Cardiac fibroblast (primary cell): ENCODE measurements around the gene PROKR2.

Experiments
- DNase-seq, 2 donors: peaks; one replicate each; pipeline versions ENCODE4 v3.0.0 to v3.0.0-alpha.2; 2010; ENCODE audit warnings: low read depth in 2 of 2
- H3K4me3 ChIP-seq, 2 donors: replicated peaks in 1 of 2; 1 replicate in 1 of 2; 2 replicates in 1 of 2; pipeline ENCODE4 v1.5.1; 2011; ENCODE audit warnings: low read depth in 2 of 2, low read length in 2 of 2, mild to moderate bottlenecking in 2 of 2, moderate library complexity in 1 of 2
- TF ChIP-seq, protein P1 (sequence below): IDR thresholded peaks from one replicate; pipeline ENCODE4 v1.5.1; 2011; ENCODE audit warnings: low read depth, mild to moderate bottlenecking, low read length, inconsistent platforms

Gene PROKR2

DNA sequence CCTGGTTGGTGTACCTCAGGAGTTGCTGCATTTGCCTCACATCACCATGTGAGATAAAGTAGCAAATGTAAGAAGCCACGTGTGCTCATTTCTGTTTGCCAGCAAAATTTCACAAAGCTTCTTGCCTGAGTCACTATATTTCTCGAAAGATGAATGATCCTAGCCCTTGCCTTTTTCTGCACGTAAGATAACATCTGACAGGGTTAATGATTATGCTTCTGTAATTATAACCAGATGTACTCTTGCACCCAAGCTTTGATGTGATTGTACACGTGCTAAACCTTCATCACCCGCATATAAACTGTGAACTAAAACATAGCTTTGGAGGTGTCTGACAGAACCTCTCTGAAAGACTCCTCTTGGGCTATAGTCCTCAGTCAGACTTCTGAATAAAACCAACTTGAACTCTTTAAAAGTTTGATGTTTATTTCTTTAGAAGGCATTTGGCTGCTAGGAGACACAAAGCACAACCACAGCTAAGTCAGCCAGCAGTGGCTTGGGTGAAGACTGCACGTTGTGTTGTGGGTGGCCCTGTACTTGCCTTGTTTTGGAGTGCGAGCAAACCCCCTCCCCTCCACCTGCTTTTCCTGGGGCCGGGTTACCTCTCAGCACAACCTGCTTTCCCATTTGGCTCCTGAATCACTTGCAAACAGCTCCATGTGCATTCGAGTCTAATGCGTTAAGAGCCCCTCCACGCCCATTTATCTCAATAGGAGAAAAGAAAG, 19.3 kb downstream of the PROKR2 start:
- TF ChIP-seq, protein P1, sequence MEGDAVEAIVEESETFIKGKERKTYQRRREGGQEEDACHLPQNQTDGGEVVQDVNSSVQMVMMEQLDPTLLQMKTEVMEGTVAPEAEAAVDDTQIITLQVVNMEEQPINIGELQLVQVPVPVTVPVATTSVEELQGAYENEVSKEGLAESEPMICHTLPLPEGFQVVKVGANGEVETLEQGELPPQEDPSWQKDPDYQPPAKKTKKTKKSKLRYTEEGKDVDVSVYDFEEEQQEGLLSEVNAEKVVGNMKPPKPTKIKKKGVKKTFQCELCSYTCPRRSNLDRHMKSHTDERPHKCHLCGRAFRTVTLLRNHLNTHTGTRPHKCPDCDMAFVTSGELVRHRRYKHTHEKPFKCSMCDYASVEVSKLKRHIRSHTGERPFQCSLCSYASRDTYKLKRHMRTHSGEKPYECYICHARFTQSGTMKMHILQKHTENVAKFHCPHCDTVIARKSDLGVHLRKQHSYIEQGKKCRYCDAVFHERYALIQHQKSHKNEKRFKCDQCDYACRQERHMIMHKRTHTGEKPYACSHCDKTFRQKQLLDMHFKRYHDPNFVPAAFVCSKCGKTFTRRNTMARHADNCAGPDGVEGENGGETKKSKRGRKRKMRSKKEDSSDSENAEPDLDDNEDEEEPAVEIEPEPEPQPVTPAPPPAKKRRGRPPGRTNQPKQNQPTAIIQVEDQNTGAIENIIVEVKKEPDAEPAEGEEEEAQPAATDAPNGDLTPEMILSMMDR = no peak
- H3K4me3 ChIP-seq = no peak overlapping the region
- no peak for DNase-seq

DNA sequence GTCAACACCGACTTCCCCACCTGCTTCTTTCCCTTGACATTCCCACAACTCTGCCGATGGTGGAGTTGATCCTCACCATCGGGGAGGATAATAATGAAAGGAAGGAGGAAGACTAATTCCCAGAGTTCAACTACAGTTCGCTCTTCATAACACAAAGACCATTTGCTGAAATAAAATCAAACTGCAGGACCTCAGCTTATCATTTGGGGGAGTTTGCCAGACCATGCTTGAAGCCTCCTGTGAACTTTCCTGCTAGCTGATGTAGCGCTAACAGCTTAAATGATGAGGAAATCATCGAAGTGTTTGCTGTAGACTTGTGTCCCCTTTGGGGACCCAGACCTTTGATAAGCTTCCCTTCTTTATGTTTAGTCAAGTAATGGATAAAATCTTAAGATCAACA, 26.2 kb downstream of the PROKR2 start:
- H3K4me3 ChIP-seq = no peak overlapping the region
- no peak for DNase-seq
- TF ChIP-seq, protein P1 = no peak

DNA sequence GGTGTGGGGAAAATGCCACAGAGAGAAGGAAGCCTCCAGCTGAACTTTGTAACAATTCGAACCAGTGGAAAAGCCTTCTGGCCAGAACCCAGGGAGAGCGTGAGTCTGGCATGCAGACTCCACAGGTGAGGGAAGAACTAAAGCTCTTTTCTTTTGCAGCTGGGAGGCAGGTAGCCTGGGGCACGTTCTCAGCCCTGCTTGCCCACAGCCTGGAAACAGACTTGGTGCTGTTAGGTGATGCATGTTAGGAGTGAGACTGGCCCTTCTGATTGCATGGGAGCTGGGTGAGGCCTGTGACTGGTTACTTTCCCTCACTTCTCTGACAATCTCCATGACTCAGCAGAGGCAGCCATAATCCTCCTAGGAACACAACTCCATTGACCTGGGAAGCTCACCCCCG, 34.2 kb downstream of the PROKR2 start:
- TF ChIP-seq, protein P1 = no peak
- DNase-seq = no peak
- no peak overlapping the region for H3K4me3 ChIP-seq

DNA sequence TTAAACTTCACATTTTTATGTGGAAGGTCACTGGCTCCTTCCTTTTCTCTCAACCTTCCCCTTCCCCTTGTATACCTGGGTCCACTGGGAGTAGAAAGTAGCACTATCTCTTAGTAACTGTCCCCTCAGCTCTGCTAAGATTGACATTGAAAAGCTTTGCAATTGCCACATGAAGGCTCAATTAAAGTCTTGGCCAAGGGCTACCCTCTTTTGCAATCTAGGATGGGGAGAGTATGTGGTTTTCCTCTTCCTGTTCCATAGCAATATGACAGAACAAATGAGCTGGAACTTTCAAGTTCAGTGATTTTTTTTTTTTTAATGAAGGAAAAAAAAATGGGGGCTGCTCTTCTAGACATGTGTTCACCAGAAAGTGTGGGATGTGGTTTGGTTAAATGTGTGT, 37.1 kb downstream of the PROKR2 start:
- no peak overlapping the region for H3K4me3 ChIP-seq
- DNase-seq = no peak
- TF ChIP-seq, protein P1 = no peak

DNA sequence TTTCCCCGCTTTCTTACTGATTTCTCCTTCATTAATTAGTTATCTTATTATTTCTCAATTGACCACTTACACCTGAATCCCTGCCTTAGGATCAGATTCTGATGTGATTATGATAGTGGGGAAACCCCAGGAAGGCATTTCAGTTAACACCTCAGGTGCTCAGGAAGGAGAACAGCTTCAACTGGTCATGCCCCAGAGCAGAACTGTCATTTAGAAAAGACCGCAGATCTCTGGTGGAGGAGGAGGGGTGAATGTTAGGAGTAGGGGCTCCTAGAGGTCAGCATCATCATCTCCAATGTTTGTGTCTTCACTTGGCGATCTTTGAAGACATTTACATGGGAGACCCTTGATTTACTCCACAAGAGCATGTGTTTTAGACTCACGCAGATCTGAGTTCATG, 44.5 kb downstream of the PROKR2 start:
- no peak for DNase-seq
- TF ChIP-seq, protein P1 = no peak
- no peak overlapping the region for H3K4me3 ChIP-seq

DNA sequence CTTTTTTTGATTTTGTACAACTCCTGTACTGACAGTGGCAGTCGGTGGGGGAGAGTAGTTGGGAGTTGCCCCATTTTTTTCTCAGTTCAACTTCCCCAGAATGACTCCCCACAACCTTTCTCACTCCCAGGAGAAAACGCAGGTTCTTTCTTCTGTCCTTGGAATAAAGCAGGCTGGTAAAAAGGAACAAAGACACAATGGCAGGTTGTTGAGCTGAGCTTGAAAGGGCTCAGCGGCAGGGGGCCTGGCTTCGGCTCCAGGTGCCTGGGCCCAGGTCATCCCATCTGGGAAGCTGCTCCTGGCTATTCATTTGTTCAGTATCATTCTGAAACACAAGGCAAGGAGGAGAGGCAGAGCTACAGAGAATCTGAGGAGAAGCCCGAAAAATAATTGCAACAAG, 46.2 kb downstream of the PROKR2 start:
- no peak overlapping the region for H3K4me3 ChIP-seq
- DNase-seq = no peak
- TF ChIP-seq, protein P1 = no peak

DNA sequence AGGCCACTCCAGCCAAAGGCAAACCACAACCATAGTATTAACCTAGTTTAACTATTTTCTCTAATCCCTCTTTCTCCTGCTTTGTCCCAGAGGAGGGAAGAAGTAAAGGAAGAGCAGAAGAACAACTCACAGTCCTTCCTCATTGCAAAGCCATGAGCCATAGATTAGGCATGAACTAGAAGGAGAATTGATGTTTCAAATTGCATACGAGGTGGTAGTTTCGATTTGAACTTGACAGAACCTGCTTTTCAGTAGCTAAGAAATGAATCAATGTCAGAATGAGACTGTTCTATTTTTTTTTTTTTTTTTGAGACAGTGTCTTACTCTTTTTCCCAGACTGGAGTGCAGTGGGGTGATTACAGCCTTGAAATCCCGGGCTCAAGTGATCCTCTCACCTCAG, 48.3 kb downstream of the PROKR2 start:
- TF ChIP-seq, protein P1 = no peak
- no peak overlapping the region for H3K4me3 ChIP-seq
- no peak for DNase-seq
